ENCODE data around the gene GTF2A1L.
A peak's percentile ranks its signal among the peaks of the same experiment; 100 is the strongest.

Gene GTF2A1L

GRCh38 chr2:48600204-48600813, 17.3 kb upstream of the GTF2A1L start:
- Histone ChIP-seq H3K27ac (no peak overlapping the region), H3K4me2 (no peak overlapping the region), H2AFZ (ENCODE audit: low read depth) (no peak overlapping the region), H3K79me2 (ENCODE audit: insufficient read depth, low read depth) (no peaks in the 10 kb centered on the region), H3K27me3 (ENCODE audit: insufficient read depth, low read depth) (no peaks in the 10 kb centered on the region), H3K9ac (no peak overlapping the region), H3K4me1 (ENCODE audit: low read depth, poor library complexity, severe bottlenecking) (no peaks in the 10 kb centered on the region), H3K36me3 (ENCODE audit: insufficient read depth) (no peaks in the 10 kb centered on the region), H3K4me3 (IDR thresholded peaks at IDR 0.05; ENCODE audit: insufficient read depth, low read depth, low read length) (no peak overlapping the region), H4K20me1 (ENCODE audit: insufficient read depth) (no peaks in the 10 kb centered on the region)
- peak; percentile 90 for TF ChIP-seq CTCF (conservative IDR thresholded peaks at IDR 0.05; ENCODE audit: low read depth, low read length)

GRCh38 chr2:48600917-48601316, 16.7 kb upstream of the GTF2A1L start:
- H3K27ac ChIP-seq = no peak overlapping the region
- no peak overlapping the region for H2AFZ ChIP-seq (ENCODE audit: low read depth)
- H3K36me3 ChIP-seq (ENCODE audit: insufficient read depth) = no peaks in the 10 kb centered on the region
- H3K27me3 ChIP-seq (ENCODE audit: insufficient read depth, low read depth) = no peaks in the 10 kb centered on the region
- no peak overlapping the region for H3K9ac ChIP-seq
- H3K4me2 ChIP-seq = no peak overlapping the region
- no peaks in the 10 kb centered on the region for H3K79me2 ChIP-seq (ENCODE audit: insufficient read depth, low read depth)
- no peak for TF ChIP-seq CTCF (conservative IDR thresholded peaks at IDR 0.05; ENCODE audit: low read depth, low read length)
- no peak overlapping the region for H3K4me3 ChIP-seq (IDR thresholded peaks at IDR 0.05; ENCODE audit: insufficient read depth, low read depth, low read length)
- no peaks in the 10 kb centered on the region for H3K4me1 ChIP-seq (ENCODE audit: low read depth, poor library complexity, severe bottlenecking)
- no peaks in the 10 kb centered on the region for H4K20me1 ChIP-seq (ENCODE audit: insufficient read depth)

GRCh38 chr2:48601349-48601748, 16.3 kb upstream of the GTF2A1L start:
- no peak overlapping the region for H3K4me2 ChIP-seq
- H4K20me1 ChIP-seq (ENCODE audit: insufficient read depth) = no peaks in the 10 kb centered on the region
- no peak; the same call in 1 of the 2 replicates for TF ChIP-seq CTCF (conservative IDR thresholded peaks at IDR 0.05; ENCODE audit: low read depth, low read length)
- H3K27me3 ChIP-seq (ENCODE audit: insufficient read depth, low read depth) = no peaks in the 10 kb centered on the region
- H3K27ac ChIP-seq = no peak overlapping the region
- H3K4me3 ChIP-seq (IDR thresholded peaks at IDR 0.05; ENCODE audit: insufficient read depth, low read depth, low read length) = no peak overlapping the region
- H3K79me2 ChIP-seq (ENCODE audit: insufficient read depth, low read depth) = no peaks in the 10 kb centered on the region
- no peaks in the 10 kb centered on the region for H3K4me1 ChIP-seq (ENCODE audit: low read depth, poor library complexity, severe bottlenecking)
- H3K36me3 ChIP-seq (ENCODE audit: insufficient read depth) = no peaks in the 10 kb centered on the region
- no peak overlapping the region for H2AFZ ChIP-seq (ENCODE audit: low read depth)
- no peak overlapping the region for H3K9ac ChIP-seq

- Histone ChIP-seq H3K4me1 (ENCODE audit: low read depth, poor library complexity, severe bottlenecking) (no peaks in the 10 kb centered on the region), H3K4me3 (IDR thresholded peaks at IDR 0.05; ENCODE audit: insufficient read depth, low read depth, low read length) (no peak overlapping the region), H3K27ac (no peak overlapping the region), H3K36me3 (ENCODE audit: insufficient read depth) (no peaks in the 10 kb centered on the region), H3K79me2 (ENCODE audit: insufficient read depth, low read depth) (no peaks in the 10 kb centered on the region), H4K20me1 (ENCODE audit: insufficient read depth) (no peaks in the 10 kb centered on the region), H3K9ac (no peak overlapping the region), H3K4me2 (no peak overlapping the region), H2AFZ (ENCODE audit: low read depth) (no peak overlapping the region), H3K27me3 (ENCODE audit: insufficient read depth, low read depth) (no peaks in the 10 kb centered on the region)
- TF ChIP-seq CTCF (conservative IDR thresholded peaks at IDR 0.05; ENCODE audit: low read depth, low read length) = no peak
Observed at GRCh38 chr2:48605482-48606175, 12.0 kb upstream of the GTF2A1L start.

Data from KMS-11 (cell line).